ENCODE data around the gene WNK2. TPM values are rescaled to one million over a fixed set of nuclear protein-coding genes. Genes with fewer than 3 reads are reported as not detected.

WNK2 gene
- total RNA-seq, 2 donors from 2014 or later, result not detected

DNA sequence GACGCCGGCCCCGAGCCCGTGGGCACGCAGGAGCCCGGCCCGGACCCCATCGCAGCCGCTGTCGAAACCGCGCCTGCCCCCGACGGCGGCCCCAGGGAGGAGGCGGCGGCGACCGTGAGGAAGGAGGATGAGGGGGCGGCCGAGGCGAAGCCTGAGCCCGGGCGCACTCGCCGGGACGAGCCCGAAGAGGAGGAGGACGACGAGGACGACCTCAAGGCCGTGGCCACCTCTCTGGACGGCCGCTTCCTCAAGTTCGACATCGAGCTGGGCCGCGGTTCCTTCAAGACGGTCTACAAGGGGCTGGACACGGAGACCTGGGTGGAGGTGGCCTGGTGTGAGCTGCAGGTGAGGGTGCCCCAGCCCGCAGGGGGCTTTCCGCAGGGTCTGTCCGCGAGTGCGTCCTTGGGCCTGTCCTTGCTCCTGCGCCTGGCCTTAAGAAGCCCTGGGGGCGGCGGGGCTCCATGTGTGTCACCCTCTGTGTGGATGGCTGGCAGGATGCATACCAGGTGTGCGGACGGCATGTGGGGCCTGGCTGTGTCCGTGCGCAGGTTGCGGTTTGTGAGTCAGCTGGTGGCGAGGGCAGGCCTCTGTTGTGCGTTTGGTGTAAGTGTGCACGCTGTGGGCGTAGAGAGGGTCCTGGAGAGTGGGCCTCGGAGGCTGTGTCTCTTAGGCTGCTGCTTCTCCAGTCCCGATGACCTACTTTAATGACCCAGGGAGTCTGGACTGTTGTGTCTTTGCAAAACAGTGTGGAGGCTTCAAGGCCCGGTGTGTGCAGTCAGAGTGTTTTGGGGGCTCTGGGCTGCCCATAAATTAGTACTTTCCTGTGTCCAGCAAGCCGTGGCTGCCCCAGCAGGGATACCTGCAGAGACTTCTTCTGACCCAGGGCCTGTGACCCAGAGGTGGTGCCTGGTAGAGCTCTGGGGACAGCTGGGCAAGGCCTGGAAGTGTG, 1.6 kb downstream of the WNK2 start:
- Mint-ChIP-seq H3K36me3 (no peaks in the 10 kb centered on the region), H3K4me3 (no peak overlapping the region), H3K27ac (no peak overlapping the region), H3K27me3 (peaks cover 40 to 42% of the 10 kb centered on the region in 2 donors), H3K9me3 (no peaks in the 10 kb centered on the region), H3K4me1 (ENCODE audit: low read depth in 2 of 2) (no peaks in the 10 kb centered on the region)
- DNase-seq (ENCODE audit: low spot score), result no peak
- no peak for ATAC-seq

DNA sequence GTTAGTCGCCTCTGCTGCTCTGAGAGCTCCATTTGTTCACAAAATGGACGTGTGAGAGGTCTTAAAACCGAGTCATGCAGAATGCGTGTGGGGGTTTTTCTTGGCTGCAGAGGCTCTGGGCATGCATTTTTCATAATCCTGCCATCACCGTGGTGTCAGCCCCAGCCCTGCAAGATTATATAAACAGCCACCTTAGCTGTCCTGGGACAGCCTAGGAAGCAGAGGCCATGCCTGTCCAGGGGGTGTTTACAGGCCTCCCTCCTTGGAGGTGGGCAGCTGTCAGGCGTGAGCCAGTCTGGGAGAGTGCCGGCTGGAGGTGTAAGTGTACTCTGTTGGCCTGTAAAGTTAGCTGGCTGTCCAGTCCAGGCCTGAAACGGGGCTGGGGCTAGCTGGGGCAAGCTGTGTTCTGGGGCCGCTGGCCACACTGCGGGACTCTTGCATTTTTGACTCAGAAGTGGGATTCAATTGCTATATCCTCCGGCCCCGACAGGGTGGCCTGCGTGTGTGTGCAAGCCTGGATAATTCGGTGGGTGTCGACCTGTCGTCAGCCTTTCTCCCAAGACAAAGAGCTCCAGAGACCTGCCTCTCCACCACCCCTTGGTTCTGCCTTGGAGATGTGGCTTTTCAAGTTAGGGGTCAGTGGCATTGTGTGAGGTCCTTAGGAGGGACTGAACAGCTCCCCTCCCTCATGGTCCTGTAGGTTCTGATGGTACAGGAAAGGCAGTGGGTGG, 2.4 kb downstream of the WNK2 start:
- no peaks in the 10 kb centered on the region for H3K4me1 Mint-ChIP-seq (ENCODE audit: low read depth in 2 of 2)
- H3K9me3 Mint-ChIP-seq, result no peaks in the 10 kb centered on the region
- DNase-seq (ENCODE audit: low spot score), result no peak
- H3K27ac Mint-ChIP-seq, result no peak overlapping the region
- peaks cover 31 to 38% of the 10 kb centered on the region in 2 donors for H3K27me3 Mint-ChIP-seq
- ATAC-seq, result no peak
- H3K4me3 Mint-ChIP-seq, result no peak overlapping the region
- no peaks in the 10 kb centered on the region for H3K36me3 Mint-ChIP-seq

DNA sequence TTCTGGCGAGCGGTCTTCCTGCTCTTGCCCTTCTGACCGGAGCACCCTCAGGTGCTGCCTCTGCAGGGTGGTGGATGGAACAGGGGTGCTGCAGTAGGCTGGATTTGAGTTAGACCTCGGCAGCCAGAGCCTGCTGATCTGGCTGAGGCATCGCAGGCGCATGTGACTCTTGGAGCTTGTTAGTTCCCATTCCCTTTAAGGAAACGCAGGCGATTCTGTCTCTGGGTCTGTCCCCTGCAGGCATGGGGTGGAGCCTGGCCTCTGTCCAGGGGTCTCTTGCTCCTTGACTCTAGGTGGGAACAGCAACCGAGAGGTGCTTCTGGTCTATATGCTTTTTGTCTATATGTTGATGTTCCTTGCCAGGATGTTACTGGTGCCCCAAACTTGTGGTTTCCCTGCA, 3.1 kb downstream of the WNK2 start:
- Mint-ChIP-seq H3K4me3 (no peak overlapping the region), H3K27ac (no peak overlapping the region), H3K4me1 (ENCODE audit: low read depth in 2 of 2) (no peaks in the 10 kb centered on the region), H3K36me3 (no peaks in the 10 kb centered on the region), H3K27me3 (peaks cover 27 to 34% of the 10 kb centered on the region in 2 donors), H3K9me3 (no peaks in the 10 kb centered on the region)
- ATAC-seq (no peak), DNase-seq (ENCODE audit: low spot score) (no peak)

DNA sequence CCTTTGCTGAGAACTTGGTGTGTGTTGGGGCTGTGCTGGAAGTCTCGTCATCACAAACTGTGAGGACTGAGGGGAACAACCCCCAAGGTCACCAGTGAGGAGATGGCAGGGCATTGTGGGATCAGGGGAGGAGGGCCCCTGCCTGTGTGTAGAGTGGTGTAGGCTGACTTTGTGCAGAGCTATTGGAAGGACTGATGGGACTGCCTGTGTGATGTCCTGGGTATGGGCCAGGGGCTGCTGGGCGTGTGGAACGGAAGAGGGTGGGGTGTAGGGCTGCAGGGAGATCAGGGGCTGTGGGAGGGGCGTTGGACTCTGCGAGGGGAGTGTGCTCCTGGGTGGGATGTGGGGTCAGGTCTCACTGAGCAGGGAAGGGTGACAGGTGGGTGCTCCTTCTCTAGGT, 3.6 kb downstream of the WNK2 start:
- H3K4me3 Mint-ChIP-seq, result no peak overlapping the region
- H3K36me3 Mint-ChIP-seq, result no peaks in the 10 kb centered on the region
- no peak overlapping the region for H3K27ac Mint-ChIP-seq
- no peaks in the 10 kb centered on the region for H3K4me1 Mint-ChIP-seq (ENCODE audit: low read depth in 2 of 2)
- peaks cover 27 to 34% of the 10 kb centered on the region in 2 donors for H3K27me3 Mint-ChIP-seq
- ATAC-seq (no peak), DNase-seq (ENCODE audit: low spot score) (no peak)
- H3K9me3 Mint-ChIP-seq, result no peaks in the 10 kb centered on the region

DNA sequence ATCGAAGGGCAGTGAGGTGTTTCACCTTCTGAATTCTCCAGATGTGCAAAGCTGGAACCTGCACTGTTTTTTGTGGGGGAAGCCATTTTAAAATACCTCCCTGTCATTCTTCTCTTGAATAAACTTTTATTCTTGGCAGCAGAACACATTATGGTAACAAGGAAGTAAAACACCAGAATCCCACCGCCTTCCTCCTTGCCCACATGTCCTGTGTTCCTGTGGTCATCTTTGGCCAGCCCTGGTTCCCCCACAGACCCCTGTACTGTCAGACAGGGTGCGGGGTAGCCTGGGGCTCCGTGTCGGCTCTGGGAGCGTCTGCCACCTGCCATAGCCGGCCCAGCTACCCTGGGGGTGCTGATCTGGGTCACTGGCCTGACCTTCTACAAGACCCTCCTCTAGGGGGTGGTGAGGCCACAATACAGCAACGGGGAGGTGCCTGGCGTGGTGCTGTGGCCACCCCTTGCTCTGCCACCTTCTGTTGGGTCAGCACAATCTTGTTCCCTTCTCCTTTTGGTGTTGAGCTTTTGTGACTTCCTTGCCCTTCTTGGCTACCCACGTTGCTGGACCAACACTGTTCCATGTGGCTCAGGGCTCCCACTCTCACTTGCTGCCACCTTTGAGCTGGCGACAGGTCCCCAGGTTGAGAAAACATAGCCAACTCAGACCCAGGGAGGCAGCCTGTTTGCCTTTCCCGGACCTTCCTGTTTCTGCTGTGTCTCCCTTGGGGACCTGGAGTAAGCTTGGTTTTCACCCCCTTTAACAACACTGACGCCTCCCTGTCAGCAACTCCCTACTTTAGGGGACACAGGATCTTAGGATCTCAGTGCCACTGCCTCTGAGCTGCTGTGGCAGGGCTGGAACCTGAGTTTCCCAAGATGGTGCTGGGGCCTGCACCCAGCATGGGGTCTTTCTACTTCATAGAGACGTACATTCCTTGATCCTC, 4.8 kb downstream of the WNK2 start:
- H3K4me1 Mint-ChIP-seq (ENCODE audit: low read depth in 2 of 2), result no peaks in the 10 kb centered on the region
- no peak for ATAC-seq
- no peak overlapping the region for H3K27ac Mint-ChIP-seq
- no peak for DNase-seq (ENCODE audit: low spot score)
- no peaks in the 10 kb centered on the region for H3K9me3 Mint-ChIP-seq
- H3K27me3 Mint-ChIP-seq, result peaks cover 19 to 30% of the 10 kb centered on the region in 2 donors
- no peak overlapping the region for H3K4me3 Mint-ChIP-seq
- H3K36me3 Mint-ChIP-seq, result no peaks in the 10 kb centered on the region

DNA sequence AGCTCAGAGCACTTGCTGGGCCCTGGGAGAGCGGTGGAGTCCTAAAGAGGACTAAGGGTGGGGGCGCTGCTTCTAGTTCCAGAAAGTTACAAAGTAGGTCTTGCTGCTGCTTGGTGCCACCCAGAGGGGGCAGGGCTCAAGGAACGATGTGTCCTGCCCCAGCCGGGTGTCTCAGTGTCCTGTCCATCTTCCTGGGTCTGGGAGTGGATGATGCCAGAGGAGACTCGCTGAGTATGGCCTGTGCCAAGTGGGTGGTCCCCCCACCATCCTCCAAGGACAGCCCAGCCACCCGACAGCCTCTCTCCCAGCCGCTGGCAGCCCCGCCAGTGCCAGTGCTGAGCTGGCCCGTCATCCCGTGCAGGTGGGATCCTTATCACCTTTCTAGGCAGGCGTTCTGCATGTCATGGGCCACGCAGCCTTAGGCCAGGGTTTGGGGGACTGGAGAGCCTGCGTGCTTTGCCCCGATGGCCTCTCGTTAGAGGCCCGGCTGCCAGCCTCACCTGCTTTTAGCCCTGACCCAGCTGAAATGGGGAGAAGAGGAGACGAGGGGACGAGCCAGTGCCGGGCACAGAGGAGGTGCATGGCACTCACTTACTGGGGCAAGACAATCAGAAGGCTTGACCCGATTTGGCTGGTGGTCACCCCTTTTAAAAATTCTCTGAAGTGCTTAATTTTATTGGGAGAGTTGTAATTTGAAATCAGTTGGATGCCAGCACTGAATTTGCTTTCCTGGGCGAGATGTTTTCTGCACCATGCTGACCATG, 5.6 kb downstream of the WNK2 start:
- ATAC-seq (no peak), DNase-seq (ENCODE audit: low spot score) (no peak)
- Mint-ChIP-seq H3K27ac (no peak overlapping the region), H3K27me3 (peaks cover 19 to 30% of the 10 kb centered on the region in 2 donors), H3K9me3 (no peaks in the 10 kb centered on the region), H3K36me3 (no peaks in the 10 kb centered on the region), H3K4me1 (ENCODE audit: low read depth in 2 of 2) (no peaks in the 10 kb centered on the region), H3K4me3 (no peak overlapping the region)

DNA sequence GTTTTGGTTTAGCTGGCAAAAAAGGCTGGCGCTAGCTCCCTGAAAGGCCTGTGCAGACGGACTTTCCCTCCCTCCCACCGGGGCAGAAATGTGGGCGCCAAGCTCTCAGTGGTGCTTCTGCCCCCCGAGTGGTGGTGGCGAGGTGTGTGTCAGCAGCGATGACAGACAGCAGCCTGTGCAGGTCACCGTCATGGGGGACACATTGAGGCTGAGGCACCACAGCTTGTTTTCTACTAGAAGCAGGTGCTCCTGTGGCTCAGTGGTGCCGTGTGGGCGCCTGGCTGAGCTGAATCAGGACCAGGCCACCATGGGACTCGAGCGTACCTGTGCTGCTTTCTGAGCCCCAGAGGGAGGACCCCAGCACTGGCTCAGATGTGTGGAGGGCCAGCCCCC, 6.2 kb downstream of the WNK2 start:
- Mint-ChIP-seq H3K9me3 (no peaks in the 10 kb centered on the region), H3K27me3 (peaks cover 19 to 30% of the 10 kb centered on the region in 2 donors), H3K27ac (no peak overlapping the region), H3K4me1 (ENCODE audit: low read depth in 2 of 2) (no peaks in the 10 kb centered on the region), H3K36me3 (no peaks in the 10 kb centered on the region), H3K4me3 (no peak overlapping the region)
- ATAC-seq, result no peak
- DNase-seq (ENCODE audit: low spot score), result no peak

DNA sequence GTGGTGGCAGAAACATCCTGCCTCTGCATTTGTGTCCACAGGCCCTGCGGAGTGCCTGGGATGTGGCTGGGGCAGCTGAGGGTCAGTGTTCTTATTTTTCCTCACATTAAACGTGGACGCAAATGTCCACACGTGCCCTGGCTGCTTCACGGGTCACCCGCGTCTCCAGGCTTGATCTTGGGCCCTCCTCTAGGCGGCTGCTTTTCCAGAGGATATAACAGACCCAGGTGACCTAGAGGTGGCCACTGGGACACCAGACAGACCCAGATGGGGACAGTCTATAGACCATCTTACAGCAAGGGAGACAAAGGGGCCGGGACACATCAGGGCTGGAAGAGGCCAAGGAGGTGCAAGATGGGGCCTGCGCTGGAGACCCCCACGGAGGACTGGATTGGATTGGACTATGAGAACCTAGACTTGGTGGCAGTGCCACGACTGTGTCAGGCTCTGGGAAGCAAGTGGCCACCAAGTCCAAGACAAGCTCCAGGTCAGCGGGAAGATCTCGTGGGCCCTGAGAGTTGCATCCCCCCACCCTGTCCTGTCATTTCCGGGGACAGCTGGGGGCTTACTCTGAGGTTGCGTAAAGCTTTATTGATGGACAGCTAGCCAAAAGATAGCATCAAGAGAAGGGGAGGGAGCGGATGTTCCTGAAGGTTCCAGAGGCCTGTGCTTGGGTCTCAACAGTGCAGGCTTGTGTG, 6.9 kb downstream of the WNK2 start:
- Mint-ChIP-seq H3K4me1 (ENCODE audit: low read depth in 2 of 2) (no peaks in the 10 kb centered on the region), H3K4me3 (no peak overlapping the region), H3K27me3 (peaks cover 19 to 27% of the 10 kb centered on the region in 2 donors), H3K36me3 (no peaks in the 10 kb centered on the region), H3K9me3 (no peaks in the 10 kb centered on the region), H3K27ac (no peak overlapping the region)
- no peak for DNase-seq (ENCODE audit: low spot score)
- no peak for ATAC-seq

DNA sequence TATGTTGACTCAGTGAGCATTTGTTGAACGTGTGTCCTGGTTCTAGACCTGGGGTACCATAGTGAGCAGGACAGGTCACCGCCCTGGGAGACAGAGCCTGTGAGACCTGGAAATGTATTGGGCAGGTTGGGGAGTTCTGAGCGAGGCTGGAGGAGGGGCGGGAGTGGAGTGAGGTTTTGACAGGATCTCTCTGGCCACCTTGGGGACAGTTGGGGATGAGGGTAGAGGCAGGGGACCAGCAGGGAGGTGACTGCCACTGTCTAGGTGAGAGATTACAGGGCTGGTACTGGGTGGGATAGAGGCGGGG, 7.4 kb downstream of the WNK2 start:
- Mint-ChIP-seq H3K4me3 (no peak overlapping the region), H3K27me3 (peaks cover 19 to 23% of the 10 kb centered on the region in 2 donors), H3K9me3 (no peaks in the 10 kb centered on the region), H3K4me1 (ENCODE audit: low read depth in 2 of 2) (no peaks in the 10 kb centered on the region), H3K36me3 (no peaks in the 10 kb centered on the region), H3K27ac (no peak overlapping the region)
- DNase-seq (ENCODE audit: low spot score), result no peak
- no peak for ATAC-seq

DNA sequence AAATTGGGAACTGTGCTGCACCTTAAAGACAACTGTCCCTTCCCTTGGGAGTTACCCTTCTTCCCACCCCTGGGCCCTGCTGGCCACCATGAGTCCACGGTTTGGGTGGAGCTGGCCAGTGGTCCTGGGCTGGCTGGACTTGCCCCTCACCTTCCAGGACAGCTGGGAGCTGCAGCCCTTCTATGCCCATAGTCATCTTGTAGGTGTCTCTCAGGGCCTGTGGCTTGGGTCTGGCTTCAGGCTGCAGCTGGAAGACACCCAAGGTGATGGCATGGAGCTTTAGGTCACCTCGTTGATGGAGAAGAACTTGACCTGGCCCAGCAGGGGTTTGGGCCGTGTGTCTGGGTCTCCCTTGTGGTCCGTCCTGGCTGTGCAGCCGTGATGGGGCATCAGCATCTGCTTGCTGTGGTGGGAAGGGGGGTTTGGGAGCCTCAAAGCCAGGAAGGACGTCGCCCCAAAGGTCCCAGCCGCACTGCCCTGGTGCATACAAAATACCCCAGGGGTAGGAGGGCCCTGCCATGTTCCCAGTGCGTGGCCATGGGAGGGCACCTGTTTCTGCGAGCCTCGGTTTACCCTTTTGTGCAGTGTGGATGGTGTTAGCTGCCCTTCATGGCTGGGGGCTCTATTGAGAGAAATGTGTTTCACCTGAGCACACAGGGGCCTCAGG, 8.9 kb downstream of the WNK2 start:
- Mint-ChIP-seq H3K27ac (no peak overlapping the region), H3K27me3 (peaks cover 12 to 20% of the 10 kb centered on the region in 2 donors), H3K36me3 (no peaks in the 10 kb centered on the region), H3K4me3 (no peak overlapping the region), H3K9me3 (no peaks in the 10 kb centered on the region), H3K4me1 (ENCODE audit: low read depth in 2 of 2) (no peaks in the 10 kb centered on the region)
- ATAC-seq, result no peak
- no peak for DNase-seq (ENCODE audit: low spot score)

DNA sequence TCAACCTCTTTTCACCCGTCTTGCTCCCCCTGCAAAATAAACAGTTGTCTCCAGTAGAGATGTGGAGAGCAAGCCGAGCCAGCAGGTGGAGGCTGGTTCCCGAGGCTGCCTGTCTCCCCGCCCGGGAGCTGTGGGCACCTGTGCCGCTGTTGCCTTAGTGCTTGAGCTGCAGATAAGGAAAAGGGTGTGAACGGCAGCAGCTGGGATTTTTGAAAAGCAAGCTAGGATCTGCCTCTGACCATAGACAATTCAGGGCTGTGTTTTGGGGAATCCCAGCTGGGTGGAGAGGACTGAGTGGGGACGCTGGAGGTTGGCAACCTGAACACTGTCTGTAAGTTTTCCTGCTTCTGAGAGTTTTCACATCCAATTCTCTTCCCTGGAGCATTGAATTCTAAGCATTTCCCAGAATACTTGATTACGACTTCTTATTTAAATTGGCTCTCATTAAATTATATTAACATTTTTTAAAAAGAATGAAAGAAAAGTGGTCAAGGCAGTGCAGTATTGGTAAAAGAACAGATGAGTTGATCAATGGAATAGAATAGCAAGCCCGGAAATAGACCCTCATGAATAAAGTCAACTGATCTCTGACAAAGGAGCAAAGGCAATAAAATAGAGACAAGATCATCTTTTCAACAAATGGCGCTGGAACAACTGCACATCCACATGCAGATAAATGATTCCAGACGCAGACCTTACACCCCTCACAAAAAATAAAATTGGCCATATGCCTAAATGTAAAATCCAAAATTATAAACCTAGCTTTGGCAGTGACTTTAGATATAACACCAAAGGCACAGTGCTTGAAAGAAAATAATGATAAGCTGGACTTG, 9.7 kb downstream of the WNK2 start:
- no peaks in the 10 kb centered on the region for H3K9me3 Mint-ChIP-seq
- H3K27me3 Mint-ChIP-seq, result peaks cover 10 to 20% of the 10 kb centered on the region in 2 donors
- H3K4me3 Mint-ChIP-seq, result no peak overlapping the region
- H3K4me1 Mint-ChIP-seq (ENCODE audit: low read depth in 2 of 2), result no peaks in the 10 kb centered on the region
- ATAC-seq, result no peak
- DNase-seq (ENCODE audit: low spot score), result no peak
- H3K27ac Mint-ChIP-seq, result no peak overlapping the region
- H3K36me3 Mint-ChIP-seq, result no peaks in the 10 kb centered on the region

DNA sequence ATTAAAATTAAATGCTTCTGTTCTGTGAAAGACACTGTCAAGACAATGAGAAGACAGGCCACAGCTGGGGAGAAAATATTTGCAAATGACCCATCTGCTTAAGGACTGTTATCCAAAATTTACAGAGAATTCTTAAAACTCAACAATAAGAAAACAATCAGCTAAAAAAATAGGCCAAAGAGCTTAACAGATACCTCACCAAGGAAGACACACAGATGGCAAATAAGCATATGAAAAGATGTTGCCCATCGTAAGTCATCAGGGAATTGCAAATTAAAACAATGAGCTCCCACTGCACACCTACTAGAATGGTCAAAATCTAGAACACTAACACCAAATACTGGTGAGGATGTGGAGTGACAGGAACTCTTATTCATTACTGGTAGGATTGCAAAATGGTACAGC, 10.3 kb downstream of the WNK2 start:
- H3K36me3 Mint-ChIP-seq, result no peaks in the 10 kb centered on the region
- no peak overlapping the region for H3K27ac Mint-ChIP-seq
- H3K9me3 Mint-ChIP-seq, result no peaks in the 10 kb centered on the region
- H3K27me3 Mint-ChIP-seq, result peaks cover 3 to 15% of the 10 kb centered on the region in 2 donors
- H3K4me1 Mint-ChIP-seq (ENCODE audit: low read depth in 2 of 2), result no peaks in the 10 kb centered on the region
- DNase-seq (ENCODE audit: low spot score) (no peak), ATAC-seq (no peak)
- H3K4me3 Mint-ChIP-seq, result no peak overlapping the region
